22Rv1 (cell line): ENCODE data around the gene TOR1B.

Experiments used
- H3K27ac ChIP-seq: fragments of 450-650 bp; 2 replicates; pipeline ENCODE4 v1.5.1; 2017
- ZFX ChIP-seq: fragments of 450-650 bp; IDR thresholded peaks from 2 replicates; pipeline ENCODE4 v1.6.1; 2017; ENCODE audit warnings: antibody characterized with exemption, borderline replicate concordance
- TF ChIP-seq, protein P1 (sequence below): fragments of 450-650 bp; IDR thresholded peaks from 2 replicates; pipeline ENCODE4 v1.5.1; 2017; ENCODE audit warnings: mild to moderate bottlenecking

Gene TOR1B

DNA sequence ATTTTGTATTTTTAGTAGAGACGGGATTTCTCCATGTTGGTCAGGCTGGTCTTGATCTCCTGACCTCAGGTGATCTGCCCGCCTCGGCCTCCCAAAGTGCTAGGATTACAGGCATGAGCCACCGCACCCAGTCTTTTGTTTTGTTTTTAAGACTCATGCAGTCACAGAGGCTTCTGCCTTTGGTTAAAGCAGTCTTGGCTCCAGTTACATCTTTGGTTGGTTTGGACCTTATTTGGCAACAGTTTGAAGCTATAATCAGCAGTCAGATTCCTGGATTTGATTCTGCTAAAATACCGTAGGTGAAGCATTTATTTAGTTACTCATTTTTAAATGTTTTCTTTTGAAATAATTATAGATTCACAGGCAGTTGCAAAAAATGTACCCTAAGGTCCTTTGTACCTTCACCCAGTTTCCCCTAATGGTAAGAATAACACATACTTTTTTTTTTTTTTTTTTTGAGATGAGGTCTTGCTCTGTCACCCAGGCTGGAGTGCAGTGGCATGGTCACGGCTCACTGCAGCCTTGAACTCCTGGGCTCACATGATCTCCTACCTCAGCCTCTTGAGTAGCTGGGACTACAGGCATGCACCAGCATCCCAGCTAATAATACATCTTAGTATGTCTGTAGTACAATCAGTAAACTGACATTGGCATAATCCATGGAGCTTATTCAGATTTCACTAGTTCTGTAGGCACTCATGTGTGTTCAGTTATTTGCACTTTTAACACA, 48.0 kb downstream of the TOR1B start:
- no peak overlapping the region for H3K27ac ChIP-seq
- TF ChIP-seq, protein P1, sequence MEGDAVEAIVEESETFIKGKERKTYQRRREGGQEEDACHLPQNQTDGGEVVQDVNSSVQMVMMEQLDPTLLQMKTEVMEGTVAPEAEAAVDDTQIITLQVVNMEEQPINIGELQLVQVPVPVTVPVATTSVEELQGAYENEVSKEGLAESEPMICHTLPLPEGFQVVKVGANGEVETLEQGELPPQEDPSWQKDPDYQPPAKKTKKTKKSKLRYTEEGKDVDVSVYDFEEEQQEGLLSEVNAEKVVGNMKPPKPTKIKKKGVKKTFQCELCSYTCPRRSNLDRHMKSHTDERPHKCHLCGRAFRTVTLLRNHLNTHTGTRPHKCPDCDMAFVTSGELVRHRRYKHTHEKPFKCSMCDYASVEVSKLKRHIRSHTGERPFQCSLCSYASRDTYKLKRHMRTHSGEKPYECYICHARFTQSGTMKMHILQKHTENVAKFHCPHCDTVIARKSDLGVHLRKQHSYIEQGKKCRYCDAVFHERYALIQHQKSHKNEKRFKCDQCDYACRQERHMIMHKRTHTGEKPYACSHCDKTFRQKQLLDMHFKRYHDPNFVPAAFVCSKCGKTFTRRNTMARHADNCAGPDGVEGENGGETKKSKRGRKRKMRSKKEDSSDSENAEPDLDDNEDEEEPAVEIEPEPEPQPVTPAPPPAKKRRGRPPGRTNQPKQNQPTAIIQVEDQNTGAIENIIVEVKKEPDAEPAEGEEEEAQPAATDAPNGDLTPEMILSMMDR: no peak
- no peak for TF ChIP-seq ZFX

DNA sequence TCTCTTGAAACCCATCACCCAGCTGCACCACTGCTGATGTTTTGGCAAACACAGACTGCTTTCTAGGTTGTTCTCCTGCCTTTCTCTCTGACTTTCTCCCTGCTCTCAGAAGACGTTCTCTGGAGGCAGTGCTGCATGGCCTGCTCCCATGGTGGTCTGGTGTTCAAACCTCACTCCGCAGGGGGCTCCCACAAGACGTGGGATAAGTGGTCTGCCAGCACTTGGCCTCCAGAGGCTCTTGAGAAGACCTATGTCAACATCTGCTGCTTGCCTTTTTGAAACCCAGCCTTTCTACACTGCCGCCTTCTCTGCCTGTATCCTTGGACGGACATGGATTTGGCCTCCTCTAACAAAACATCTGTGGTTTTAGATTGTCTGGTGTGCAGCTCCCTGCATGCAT, 48.8 kb downstream of the TOR1B start:
- TF ChIP-seq, protein P1: no peak
- TF ChIP-seq ZFX: no peak
- no peak overlapping the region for H3K27ac ChIP-seq

DNA sequence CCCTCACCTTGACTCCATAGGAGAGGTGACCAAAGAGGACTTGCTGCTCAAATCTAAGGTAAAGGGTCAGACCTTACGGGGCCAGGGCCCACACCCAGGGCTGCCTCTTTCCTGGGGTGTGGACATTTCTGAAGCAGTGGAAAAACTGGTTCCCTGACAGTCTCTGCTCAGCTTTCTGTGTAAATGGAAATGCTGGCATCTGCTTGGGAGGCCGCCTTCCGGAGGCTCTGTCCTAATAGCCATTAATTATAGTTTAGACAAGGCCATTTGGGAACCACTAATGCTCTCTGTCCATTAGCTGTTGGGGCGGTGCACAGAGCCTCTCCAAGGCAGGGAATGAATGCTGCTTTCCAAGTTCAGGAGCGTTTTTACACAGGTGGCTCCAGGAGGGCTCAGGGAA, 49.6 kb downstream of the TOR1B start:
- H3K27ac ChIP-seq: no peak overlapping the region
- TF ChIP-seq, protein P1: no peak
- TF ChIP-seq ZFX: no peak

DNA sequence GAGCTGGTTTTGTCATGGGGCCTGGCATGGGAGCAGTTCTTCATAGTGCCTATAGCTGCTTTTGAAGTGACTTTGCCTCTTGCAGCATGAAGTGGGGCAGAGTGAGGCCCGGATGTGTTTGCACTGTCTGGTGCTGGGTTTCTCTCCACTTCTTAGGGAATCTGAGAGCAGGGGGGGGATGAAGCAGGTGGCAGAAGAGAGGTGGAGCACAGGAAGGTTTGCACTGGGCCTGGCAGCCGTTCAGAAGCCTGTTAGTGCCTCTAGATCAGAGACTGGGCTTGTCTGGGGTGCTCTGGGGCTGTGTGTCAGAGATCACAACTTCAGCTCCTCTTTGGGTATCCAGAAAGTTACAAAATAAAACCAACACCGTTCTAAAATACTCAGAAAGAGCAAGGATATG, 50.6 kb downstream of the TOR1B start:
- TF ChIP-seq, protein P1: no peak
- TF ChIP-seq ZFX: no peak
- no peak overlapping the region for H3K27ac ChIP-seq

DNA sequence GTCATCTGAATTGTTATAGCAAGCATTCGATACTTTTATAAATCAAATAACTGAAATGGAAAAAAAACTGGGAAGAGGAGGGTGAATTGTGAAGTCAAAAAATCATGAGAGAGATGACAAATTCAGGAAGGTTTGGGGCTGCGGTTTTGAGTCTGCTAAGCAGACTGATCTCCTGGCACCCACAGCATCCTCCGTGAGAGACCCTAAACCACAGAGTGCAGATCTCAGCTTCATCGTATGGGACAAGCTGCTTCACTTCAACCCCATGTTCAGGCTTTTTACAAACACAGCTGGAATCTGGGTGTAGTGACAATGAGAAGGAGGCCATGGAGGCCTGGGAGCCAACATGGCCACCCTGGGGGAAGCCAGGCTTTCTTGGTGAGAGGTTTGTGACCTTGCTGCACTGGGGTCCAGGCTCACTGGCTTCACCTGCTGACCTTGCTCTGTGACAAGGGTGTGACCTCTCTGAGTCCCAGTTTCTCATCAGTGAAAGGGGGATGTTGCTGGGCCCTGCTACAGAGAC, 51.7 kb downstream of the TOR1B start:
- no peak overlapping the region for H3K27ac ChIP-seq
- TF ChIP-seq ZFX: no peak
- TF ChIP-seq, protein P1: no peak

DNA sequence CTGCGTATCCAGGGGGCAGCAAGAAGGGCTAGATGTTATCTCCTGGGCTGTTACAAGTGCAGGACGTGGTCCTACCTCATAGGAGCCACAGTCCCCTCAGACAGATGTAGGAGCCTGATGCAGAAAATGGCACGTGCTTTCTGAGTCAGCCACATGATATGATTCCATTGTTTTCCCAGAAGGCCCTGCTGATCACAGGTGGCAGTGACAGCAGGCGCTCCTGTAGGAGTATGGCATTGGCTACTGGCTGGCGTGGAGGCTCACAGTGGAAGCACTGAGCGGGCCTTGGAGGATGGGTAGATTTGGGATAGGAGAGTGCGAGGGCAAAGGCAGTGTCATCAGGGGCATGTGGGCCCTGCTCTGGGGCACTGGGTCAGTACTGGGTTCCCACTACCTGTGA, 54.2 kb downstream of the TOR1B start:
- no peak overlapping the region for H3K27ac ChIP-seq
- no peak for TF ChIP-seq ZFX
- TF ChIP-seq, protein P1: no peak

DNA sequence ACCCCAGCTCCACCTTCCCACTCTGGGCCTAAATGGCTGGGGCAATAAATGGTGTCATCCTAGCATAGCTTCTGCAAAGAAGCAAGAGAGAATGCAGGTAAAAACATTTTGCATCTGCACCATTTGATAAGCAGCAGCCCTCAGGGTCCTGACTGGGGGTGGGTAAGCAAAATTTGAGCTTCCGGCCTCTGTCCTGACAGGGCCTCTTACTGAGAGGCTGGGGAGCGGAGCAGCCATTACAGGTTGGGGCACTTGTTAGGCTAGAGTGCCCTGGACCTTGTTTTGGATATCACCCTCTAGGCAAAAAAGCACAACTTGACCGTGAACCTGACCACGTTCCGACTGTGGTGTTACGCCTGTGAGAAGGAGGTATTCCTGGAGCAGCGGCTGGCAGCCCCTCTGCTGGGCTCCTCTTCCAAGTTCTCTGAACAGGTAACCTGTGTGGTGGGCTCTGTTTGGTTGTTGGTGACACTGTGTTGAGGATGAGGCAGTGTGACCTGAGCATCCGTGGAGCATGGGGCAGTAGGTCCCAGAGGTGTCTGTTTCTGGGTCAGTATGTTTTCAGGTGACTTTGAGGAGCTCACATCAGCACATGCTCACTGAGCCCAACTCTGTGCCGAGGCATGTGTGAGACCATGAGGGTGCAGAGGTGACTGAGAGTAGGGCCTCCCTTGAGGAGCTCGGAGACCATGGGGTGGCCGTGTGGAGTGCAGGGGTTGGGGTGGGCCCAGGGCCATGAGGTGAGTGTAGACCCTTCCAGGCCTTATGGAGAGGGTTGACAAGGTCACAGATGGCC, 55.4 kb downstream of the TOR1B start:
- no peak overlapping the region for H3K27ac ChIP-seq
- TF ChIP-seq, protein P1: no peak
- TF ChIP-seq ZFX: no peak
